SK-N-SH treated with all-trans-retinoic acid at 6 μM for 48 hours (cell line): ENCODE data around the gene TRPM2.
"Not testable (repeated sequence)": the region's sequence is repeated elsewhere in the genome, so short reads cannot be mapped to it uniquely, and the experiment has no call there.

Experiments used
- ARNTL ChIP-seq: fragments of 450-650 bp; formaldehyde crosslinking; IDR thresholded peaks from 2 replicates; pipeline ENCODE4 v1.5.0; 2020; ENCODE audit warnings: low read depth, mild to moderate bottlenecking, moderate library complexity, borderline replicate concordance
- BACH2 ChIP-seq: fragments of 250-450 bp; sonication (Bioruptor Pico); IDR thresholded peaks from 2 replicates; pipeline ENCODE4 v1.9.0; 2021; ENCODE audit warnings: mild to moderate bottlenecking, borderline replicate concordance
- ESRRG ChIP-seq: fragments of 250-450 bp; sonication (Bioruptor Pico); IDR thresholded peaks from 2 replicates; pipeline ENCODE4 v1.6.1; 2021; ENCODE audit warnings: mild to moderate bottlenecking
- ISL1 ChIP-seq: fragments of 250-450 bp; sonication (Bioruptor Pico); IDR thresholded peaks from 2 replicates; pipeline ENCODE4 v2.1.2; 2022; ENCODE audit warnings: mild to moderate bottlenecking, moderate library complexity
- PATZ1 ChIP-seq: fragments of 250-450 bp; sonication (Bioruptor Pico); IDR thresholded peaks from 2 replicates; pipeline ENCODE4 v1.8.0; 2020; ENCODE audit warnings: mild to moderate bottlenecking, moderate library complexity, borderline replicate concordance
- PPARA ChIP-seq: fragments of 250-450 bp; sonication (Bioruptor Pico); IDR thresholded peaks from 2 replicates; pipeline ENCODE4 v1.5.0; 2020; ENCODE audit warnings: mild to moderate bottlenecking, borderline replicate concordance
- TCF4 ChIP-seq: fragments of 250-450 bp; sonication (Bioruptor Pico); IDR thresholded peaks from 2 replicates; pipeline ENCODE4 v1.8.0; 2021; ENCODE audit warnings: mild to moderate bottlenecking, moderate library complexity, borderline replicate concordance
- TSHZ2 ChIP-seq: fragments of 250-450 bp; sonication (Bioruptor Pico); IDR thresholded peaks from 2 replicates; pipeline ENCODE4 v1.5.0; 2020; ENCODE audit warnings: mild to moderate bottlenecking, moderate library complexity
- ZFP3 ChIP-seq: fragments of 250-450 bp; sonication (Bioruptor Pico); IDR thresholded peaks from 2 replicates; pipeline ENCODE4 v1.5.0; 2020; ENCODE audit warnings: mild to moderate bottlenecking, moderate library complexity
- ZFP30 ChIP-seq: fragments of 450-650 bp; formaldehyde crosslinking; IDR thresholded peaks from 2 replicates; pipeline ENCODE4 v1.5.0; 2022; ENCODE audit warnings: mild to moderate bottlenecking, moderate library complexity
- ZNF565 ChIP-seq: fragments of 450-650 bp; formaldehyde crosslinking; conservative IDR thresholded peaks from 2 replicates; pipeline ENCODE4 v1.5.0; 2020; ENCODE audit warnings: low read depth, mild to moderate bottlenecking, moderate library complexity
- ZNF70 ChIP-seq: fragments of 450-650 bp; formaldehyde crosslinking; IDR thresholded peaks from 2 replicates; pipeline ENCODE4 v1.5.0; 2020; ENCODE audit warnings: mild to moderate bottlenecking, moderate library complexity
- ZNF8 ChIP-seq: fragments of 450-650 bp; formaldehyde crosslinking; IDR thresholded peaks from 2 replicates; pipeline ENCODE4 v1.5.0; 2020; ENCODE audit warnings: mild to moderate bottlenecking, moderate library complexity
- TF ChIP-seq, protein P1 (sequence below): fragments of 250-450 bp; sonication (Bioruptor Pico); IDR thresholded peaks from 2 replicates; pipeline ENCODE4 v1.8.0; 2021; ENCODE audit warnings: low read depth, mild to moderate bottlenecking, moderate library complexity, borderline replicate concordance

GRCh38 chr21:44417621-44418107 lies 64.2 kb downstream of the TRPM2 start:
- TF ChIP-seq ARNTL (CRISPR knock-in tag); PATZ1 (CRISPR knock-in tag); ZFP30 (CRISPR knock-in tag); ESRRG (CRISPR knock-in tag); ZFP3; ISL1 (CRISPR knock-in tag); ZNF70 (CRISPR knock-in tag); TSHZ2; TCF4 (CRISPR knock-in tag); PPARA (CRISPR knock-in tag); ZNF565 (CRISPR knock-in tag); ZNF8 (CRISPR knock-in tag); BACH2 (CRISPR knock-in tag): not testable (repeated sequence)
- TF ChIP-seq, protein P1, sequence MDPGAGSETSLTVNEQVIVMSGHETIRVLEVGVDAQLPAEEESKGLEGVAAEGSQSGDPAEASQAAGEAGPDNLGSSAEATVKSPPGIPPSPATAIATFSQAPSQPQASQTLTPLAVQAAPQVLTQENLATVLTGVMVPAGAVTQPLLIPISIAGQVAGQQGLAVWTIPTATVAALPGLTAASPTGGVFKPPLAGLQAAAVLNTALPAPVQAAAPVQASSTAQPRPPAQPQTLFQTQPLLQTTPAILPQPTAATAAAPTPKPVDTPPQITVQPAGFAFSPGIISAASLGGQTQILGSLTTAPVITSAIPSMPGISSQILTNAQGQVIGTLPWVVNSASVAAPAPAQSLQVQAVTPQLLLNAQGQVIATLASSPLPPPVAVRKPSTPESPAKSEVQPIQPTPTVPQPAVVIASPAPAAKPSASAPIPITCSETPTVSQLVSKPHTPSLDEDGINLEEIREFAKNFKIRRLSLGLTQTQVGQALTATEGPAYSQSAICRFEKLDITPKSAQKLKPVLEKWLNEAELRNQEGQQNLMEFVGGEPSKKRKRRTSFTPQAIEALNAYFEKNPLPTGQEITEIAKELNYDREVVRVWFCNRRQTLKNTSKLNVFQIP (CRISPR knock-in tag), result not testable (repeated sequence)
